ENCODE measurements around the gene RHAG. TPM values are rescaled to one million over a fixed set of nuclear protein-coding genes. Genes with fewer than 3 reads are reported as not detected.
"Not testable (repeated sequence)": the region's sequence is repeated elsewhere in the genome, so short reads cannot be mapped to it uniquely, and the experiment has no call there.

The RHAG gene
- polyA plus RNA-seq, 5 donors: 1.7 to 6.7 (median 1.8) TPM

DNA sequence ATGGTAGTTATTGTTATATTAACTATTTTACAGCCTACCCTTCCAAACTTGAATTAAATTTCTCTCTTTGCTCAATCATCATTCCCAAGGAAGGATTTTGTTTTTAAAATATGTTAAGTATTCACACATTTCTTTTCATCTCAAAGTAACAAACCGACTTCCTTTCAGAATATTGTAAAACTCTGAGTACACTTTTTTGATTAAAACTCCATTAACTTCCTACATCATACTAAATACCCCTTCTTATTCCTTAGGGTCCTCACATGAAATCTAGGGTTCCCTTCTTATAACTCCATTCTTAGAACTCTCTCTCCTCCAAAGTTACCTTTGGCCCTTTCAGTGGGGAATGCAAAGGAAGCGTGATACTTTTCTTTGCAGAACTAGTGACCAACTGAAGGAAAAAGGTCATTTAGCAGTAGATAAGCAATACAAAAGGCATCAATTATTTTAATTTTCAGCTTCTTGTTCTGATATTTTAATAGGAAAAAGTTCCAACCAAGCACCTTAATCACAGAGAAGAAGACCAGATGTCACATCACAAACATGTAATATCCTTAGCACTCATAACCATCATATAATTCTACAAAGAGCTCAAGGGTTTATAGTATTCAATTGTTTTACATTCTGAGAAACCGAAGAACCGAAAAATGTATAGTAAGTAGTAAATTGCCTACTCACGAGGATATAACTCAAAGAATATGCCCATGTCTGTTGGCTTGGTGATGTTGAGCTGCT is 494 bp downstream of the RHAG start:
- DNase-seq: no peak

DNA sequence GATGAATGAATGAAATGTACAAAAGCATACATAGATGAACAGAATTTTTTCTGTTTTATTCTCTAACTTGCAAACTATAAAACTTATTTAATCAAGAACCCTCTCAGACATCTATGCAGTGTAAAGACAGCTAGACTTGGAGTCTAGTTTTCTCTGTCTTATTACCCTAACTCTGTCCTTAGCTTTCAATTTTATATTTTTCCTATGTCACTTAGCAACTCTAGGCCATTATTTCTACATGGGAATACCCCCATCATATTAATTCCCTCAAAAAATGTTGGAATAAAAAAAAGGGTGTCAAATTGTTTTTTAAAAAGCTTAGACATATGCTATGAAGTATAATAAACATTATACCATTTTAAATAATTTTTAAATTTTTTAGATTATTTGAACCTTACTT is 1.2 kb downstream of the RHAG start:
- no peak for DNase-seq

DNA sequence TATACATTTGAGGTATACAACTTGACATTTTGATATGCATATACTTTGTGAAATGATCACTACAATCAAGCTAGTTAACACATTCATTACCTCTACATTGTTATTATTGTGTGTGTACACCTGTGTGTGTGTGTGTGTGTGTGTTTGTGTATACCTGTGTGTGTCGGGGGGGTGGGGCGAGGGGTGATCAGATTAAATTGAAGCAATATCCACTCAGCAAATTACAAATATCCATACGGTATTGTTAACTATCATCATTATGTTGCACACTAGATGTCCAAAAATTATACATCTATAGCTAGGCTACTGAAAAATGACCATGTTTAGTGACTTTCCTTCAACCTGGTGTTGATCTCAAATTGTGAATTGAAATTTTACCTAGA is 1.8 kb downstream of the RHAG start:
- DNase-seq: no peak

DNA sequence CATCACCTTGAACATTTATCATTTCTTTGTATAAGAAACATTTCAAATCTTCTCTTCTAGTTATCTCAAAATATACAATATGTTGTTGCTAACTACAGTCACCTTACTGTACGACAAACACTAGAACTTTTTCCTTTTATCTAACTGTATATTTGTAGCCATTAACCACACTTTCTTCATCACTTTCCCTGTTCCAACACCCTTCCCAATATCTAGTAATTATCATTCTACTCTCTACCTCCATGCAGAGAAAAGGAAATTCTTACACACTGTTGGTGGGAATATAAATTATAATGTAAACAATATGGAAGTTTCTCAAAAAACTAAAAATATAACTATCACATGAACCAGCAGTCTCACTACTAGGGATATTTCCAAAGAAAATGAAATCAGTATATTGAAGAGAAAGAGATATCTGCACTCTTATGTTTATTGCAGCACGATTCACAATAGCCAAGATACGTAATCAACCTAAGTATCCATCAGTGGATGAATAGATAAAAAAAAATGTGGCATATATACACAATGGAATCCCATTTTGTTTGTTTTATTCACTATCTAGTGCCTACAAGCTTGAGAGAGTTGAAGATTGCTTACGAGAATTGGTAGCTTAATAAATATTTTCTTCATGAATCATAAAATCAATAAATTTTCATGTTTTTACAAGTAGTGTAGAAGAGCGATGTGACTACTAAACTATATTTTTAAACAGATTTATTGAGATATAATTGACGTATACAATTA is 2.4 kb downstream of the RHAG start:
- no peak for DNase-seq

DNA sequence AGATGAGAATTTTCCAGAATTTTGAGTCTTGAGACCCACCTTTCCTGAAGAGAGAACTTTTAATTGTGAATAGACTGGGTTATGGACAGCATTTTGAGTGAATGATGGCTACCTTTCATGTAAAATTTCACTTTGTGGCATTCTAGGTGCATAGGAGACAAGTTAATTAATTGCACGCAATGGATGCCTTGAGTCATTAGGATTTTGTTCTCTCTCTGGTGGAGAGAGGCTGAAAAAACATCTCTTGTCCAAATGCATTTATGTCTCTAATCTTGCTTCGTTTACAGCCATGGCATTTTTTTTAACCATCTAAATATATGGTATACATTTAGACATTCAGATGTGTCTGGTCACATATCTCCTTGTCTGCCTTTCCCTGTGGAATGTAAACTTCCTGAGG is 3.1 kb downstream of the RHAG start:
- no peak for DNase-seq

DNA sequence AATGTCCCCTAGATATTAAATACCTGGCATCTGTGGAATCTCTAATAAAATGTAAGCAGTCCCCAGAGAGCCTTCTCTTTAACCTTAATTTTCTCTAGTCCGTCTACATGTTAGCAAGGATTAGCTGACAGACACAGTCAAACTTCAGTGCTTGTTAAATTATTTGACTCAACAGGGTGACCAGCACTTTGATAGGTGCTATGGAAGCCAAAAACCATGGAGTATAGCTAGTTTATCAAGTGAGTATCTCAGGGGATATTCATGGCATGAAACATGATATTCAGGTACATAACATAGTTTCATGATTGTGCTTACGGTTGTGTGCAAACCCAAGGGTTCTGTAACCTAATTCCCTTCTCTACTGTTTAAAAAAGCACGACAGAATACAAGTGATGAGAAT is 3.9 kb downstream of the RHAG start:
- DNase-seq: no peak

DNA sequence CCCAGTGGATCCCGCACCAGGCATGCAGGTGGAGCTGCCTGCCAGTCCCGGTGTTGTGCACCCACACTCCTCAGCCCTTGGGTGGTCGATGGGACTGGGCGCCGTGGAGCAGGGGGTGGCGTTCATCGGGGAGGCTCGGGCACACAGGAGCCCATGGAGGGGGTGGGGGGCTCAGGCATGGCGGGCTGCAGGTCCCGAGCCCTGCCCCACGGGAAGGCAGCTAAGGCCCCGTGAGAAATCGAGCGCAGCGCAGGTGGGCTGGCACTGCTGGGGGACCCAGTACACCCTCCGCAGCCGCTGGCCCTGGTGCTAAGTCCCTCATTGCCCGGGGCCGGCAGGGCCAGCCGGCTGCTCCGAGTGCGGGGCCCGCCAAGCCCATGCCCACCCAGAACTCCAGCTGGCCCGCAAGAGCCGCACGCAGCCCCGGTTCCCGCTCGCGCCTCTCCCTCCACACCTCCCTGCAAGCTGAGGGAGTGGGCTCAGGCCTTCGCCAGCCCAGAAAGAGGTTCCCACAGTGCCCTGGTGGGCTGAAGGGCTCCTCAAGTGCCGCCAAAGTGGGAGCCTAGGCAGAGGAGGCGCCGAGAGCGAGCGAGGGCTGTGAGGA is 7.1 kb downstream of the RHAG start:
- not testable (repeated sequence) for DNase-seq

DNA sequence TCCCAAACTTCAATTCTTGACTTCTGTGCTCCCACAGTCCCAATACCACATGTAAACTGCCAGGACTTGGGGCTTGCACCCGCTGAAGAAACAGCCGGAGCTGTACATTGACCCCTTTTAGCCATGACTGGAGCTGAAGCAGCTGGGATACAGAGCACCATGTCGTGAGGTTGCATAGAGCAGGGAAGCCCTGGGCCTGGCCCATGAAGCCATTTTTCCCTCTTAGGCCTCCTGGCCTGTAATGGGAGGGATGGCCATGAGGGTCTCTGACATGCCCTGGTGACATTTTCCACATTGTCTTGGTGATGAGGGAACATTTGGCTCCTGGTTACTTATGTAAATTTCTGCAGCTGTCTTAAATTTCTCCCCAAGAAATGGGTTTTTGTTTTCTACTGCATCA is 9.8 kb downstream of the RHAG start:
- no peak for DNase-seq

DNA sequence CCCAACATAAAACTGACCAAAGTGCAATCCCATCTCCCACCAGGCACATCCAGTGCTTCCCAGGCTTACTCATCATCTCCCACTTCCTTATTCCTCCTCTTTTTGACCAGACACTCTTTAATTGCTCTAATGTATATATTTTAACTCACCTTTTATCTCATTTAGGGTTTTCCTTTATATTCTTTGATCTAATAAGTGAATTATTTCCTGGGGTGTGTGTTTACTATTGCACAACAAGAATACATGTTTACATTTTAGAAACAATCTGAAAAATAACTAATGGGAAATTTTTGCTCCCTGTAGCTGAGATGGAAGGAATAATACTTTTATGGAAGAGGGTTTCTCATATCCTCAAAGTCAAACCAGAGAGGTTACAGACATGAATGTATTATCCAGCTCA is 18.4 kb downstream of the RHAG start:
- DNase-seq: no peak

DNA sequence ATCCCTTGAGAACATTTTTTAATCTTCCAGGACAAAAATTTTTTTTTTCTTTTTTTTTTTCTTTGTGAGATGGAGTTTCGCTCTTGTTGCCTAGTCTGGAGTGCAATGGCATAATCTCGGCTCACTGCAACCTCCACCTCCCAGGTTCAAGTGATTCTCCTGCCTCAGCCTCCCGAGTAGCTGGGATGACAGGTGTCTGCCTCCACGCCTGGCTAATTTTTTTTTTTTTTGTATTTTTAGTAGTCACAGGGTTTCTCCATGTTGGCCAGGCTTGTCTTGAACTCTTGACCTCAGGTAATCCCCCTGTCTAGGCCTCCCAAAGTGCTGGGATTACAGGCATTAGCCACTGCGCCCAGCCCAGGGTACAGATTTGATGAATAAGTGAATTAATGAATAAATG is 22.5 kb downstream of the RHAG start:
- DNase-seq: not testable (repeated sequence)

DNA sequence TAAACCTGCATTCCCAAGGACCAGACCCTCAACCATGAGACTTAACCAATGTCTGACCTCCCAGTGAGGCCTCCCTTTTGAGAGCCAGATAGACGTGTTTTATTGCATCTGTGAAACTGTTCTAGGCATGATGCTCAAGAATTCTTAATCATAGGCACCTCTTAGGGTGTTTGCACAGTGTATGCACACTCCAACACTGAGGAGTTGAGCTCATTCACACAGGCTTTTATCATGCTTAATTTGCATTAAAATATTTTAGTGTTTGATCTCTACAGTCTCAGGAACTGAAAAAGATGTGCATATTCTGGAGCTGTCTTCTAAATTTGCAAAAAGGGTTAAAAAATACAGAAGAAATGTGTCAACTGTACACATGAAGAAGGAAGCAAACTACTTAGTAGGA is 27.4 kb downstream of the RHAG start:
- no peak for DNase-seq

DNA sequence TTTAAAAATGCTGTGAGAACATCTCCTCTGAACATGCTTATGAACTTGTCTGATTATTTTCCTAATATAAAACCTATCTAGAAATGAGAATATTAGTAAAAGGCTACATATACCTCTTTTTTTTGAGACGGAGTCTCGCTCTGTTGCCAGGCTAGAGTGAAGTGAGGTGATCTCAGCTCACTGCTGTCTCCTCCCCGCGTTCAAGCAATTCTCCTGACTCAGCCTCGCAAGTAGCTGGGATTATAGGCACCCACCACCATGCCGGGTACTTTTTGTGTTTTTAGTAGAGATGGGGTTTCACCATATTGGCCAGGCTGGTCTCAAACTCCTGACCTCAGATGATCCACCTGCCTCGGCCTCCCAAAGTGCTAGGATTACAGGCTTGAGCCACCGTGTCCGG is 28.4 kb downstream of the RHAG start:
- DNase-seq: not testable (repeated sequence)

DNA sequence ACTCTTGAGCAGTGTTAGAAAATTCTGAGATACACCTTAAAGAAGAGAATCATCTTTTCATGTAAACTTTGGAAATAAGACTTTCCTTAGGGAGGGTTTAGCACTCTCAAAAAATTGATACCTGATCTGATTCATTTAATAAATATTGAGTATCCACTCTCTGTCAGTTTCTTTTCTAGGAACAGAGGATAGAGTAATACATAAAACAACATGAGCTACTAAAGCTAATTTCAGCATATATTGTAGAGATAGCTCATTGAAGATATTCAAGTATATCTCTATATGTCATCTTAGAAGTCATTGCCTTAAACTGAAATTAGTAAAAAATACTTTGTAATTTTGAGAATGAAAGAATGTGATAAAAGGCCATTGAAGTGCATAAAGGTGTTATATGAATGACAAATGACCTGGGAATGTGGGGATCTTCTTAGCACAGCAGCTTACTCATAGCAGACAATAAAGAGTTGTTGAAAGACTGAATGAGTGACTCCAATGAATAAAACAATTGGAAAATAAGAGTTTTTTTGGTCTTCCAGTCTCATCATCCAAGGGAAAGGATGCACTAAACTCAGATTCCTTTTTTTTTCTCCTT is 29.2 kb downstream of the RHAG start:
- no peak for DNase-seq

DNA sequence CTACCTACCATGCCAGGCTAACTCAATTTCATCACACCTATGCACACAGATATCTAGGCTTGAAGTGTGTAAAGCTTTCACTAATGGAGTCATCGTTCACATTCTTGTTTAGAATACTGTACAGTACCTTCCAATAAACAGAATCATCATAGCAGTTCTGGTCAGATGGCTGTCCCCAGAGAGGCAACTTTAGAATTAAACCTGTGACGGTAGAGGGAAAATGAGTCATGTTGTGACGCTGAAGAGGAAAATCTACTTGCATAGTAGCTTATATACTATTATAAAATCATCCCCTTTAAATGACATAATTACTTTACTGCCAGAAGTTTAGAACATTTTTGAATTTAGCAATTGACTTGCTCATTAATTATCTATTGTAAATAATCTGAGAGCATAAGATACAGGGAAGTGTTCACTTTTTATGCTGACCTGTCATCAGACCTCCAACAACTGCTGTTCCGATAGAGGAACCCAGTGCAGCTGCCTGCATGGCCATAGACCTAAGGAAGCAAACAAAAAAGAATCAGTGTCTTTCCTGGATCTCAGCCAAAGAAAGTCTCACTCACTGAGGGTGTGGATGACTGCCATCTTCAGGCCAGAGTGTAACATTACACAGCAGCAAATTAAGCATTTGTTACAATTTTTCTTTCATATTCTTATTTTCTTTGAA is 29.8 kb downstream of the RHAG start:
- peak; percentile 61 to 75 for DNase-seq

DNA sequence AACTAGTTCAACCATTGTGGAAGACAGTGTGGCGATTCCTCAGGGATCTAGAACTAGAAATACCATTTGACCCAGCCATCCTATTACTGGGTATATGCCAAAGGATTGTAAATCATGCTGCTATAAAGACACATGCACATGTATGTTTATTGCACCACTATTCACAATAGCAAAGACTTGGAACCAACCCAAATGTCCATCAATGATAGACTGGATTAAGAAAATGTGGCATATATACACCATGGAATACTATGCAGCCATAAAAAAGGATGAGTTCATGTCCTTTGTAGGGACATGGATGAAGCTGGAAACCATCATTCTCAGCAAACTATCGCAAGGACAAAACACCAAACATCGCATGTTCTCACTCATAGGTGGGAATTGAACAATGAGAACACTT is 32.6 kb downstream of the RHAG start:
- not testable (repeated sequence) for DNase-seq

DNA sequence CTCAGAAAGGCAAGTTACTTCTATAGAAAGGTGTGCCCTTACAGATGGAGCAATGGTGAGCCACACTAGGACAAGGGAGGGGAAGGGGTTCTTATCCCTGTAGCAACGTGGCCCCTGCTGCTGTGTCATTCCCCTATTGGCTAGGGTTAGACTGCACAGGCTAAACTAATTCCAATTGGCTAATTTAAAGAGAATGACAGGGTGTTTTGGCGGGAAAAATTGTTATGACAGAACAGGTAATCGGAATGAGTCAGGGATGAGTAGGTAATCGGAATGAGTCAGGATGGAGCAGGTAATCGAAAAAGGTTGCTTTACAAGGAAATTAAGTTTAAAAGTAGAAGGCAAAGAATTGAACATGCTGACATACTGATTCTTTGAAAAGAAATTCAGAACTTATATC is 49.4 kb downstream of the RHAG start:
- not testable (repeated sequence) for DNase-seq

DNA sequence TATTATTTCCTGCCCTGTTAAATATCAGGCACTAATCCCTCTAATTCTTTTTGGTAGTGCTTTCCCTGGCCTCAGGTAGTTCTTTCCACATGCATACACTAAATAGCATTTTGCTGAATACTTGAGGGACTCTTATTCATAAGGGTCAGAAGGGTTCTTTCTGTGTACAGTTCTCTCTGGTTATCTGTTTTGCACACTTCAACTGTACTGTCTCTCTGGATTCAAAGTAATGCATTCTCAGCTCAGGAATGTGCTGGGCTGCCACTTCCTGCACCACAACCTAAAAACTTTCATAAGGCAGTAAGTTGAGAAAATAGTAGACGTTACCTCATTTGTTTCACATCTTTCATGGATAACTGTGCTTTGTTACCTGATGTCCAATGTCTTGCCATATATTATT is 54.1 kb downstream of the RHAG start:
- DNase-seq: no peak

DNA sequence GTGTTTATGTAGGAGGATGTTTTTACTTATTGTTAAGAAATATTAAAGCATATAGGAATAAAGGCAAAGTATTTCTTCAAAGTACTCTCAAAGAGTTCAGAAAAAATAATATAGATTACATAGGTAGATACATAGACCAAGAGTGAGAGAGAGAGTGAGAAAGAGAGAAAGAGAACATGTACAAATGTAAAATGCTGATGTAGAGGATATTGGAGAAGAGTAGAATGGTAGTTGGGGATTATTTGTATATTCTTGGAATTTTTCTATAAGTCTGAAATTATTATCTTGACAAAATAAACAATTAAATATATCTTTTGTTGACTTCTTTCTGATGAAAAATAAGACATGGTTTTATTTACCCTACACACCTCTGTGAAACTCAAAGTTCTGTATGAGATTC is 57.0 kb downstream of the RHAG start:
- DNase-seq: no peak

DNA sequence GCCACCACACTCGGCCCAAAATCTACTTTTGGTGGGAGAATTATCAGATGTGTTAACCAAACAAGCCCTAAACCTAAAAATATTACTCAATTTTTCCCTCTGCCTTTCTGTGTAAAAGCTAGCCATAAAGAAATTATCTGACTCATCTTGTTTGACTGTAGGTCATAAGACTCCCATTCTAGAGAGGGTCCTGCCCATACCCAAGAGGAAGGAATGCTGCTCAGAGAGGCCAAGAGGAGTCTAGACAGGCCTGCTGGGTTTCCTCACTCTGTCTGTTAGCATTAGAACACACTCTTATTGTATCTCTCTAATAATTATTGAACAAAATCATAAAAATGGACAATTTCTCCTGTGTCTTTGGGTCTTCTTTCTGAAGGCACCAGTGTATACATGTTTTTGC is 60.0 kb downstream of the RHAG start:
- DNase-seq: no peak

DNA sequence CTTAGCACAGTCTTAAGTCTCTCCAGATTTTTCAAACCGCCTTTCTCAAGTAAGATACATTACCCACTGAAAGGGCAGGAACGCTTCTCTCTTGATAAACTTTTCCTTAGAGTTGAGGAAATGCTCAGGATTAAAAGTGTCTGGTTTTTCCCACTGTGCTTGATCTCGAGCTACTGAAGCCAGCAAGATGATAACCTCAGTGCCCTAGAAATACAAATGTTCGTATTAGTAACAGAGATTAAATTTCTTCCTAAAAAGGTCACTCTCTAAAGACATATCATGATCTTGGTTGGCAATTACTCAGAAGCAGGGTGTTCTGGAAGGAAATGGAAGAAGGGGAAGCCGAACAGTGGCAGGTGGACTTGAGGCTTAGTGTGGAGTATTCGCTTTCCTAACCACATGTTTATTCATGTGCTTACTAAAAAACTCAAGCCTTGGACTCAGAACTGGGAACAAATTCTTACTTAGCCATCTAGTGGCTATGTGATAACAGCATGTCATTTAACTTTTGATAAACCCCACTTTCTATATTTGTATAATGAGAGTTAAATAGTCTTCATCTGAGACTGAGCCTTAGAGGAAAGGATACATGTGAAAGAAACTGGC is 66.1 kb downstream of the RHAG start:
- DNase-seq: no peak

DNA sequence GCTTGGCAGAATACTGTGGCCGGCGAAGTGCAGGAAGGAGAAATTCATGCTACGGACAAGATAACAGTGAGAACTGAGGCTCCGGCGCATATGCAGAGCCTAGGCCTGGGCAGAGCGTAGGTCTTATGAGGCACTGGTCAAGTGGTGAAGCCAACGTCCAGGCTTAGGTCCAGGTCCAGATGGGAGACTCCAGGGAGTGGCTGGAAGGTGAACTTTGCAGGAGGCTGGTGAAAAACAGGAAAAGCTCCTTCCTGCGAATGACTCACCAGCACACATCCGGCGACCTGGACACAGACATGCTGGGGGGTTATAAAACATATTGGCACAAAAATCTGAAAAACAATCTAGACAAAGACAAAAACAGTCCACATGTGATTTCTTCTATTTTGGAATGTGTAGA is 70.8 kb downstream of the RHAG start:
- DNase-seq: no peak

DNA sequence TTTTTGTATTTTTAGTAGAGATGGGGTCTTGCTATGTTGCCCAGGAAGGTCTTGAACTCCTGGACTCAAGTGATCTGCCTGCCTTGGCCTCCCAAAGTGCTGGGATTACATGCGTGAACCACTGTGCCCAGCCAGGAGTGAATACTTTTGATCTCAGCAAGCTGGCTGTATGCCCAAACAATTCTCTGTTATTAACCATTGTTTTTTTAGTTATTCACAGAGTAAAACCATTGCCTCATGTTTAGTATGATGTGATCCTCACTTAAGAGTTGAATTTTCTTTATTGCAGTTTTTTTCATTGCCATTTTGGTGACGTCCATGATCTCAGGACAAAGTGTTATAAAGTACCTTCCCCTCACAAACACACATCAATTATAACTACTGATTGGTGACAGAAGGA is 71.4 kb downstream of the RHAG start:
- DNase-seq: no peak
